HepG2 (cell line): ENCODE results near the gene BAMBI. TPM values are rescaled to one million over a fixed set of nuclear protein-coding genes. Genes with fewer than 3 reads are reported as not detected.

Source experiments
- ATAC-seq: fragments of 200-7000 bp; cut with Tn5 transposase; 3 replicates; pipeline ENCODE4 v1.9.1; 2020; ENCODE audit warnings: mild to moderate bottlenecking, moderate library complexity
- BruUV-seq: library from RNA; stranded (reverse); fragments of 400-500 nt; replicated peaks from 2 replicates; lab custom pipeline; 2021; lab: Mats Ljungman, UMichigan
- CTCF ChIA-PET: fragments of 300-600 bp; formaldehyde crosslinking; extraction: SDS; loops from one replicate; lab custom pipeline; 2021; ENCODE audit warnings: low total read pairs, inconsistent platforms, low intra/inter-chr PET ratio; lab: Yijun Ruan, JAX
- POLR2A ChIA-PET: fragments of 350-600 bp; sonication (Branson Sonifier 250); formaldehyde crosslinking; loops from one replicate; lab custom pipeline; 2020; ENCODE audit warnings: antibody characterized with exemption, inconsistent platforms; lab: Yijun Ruan, JAX
- DNase-seq: peaks from one replicate; pipeline ENCODE4 v3.0.0-alpha.2; 2015; ENCODE audit warnings: low spot score
- FAIRE-seq: peaks from 3 replicates; lab custom pipeline; 2011; peaks lifted over from hg19 to GRCh38; lab: Jason Lieb, UNC
- H2AFZ ChIP-seq: one replicate; pipeline ENCODE4 v1.6.1; 2011; ENCODE audit warnings: low read length, inconsistent platforms
- H3K27ac ChIP-seq: fragments of 300-600 bp; 3 replicates; pipeline ENCODE4 v1.8.0; 2011; ENCODE audit warnings: mixed run types, mild to moderate bottlenecking, mixed read lengths, low read length, inconsistent platforms; ENCODE audit not compliant: insufficient read depth; ENCODE audit errors: extremely low read length
- H3K27me3 ChIP-seq, 2 experiments: fragments of 200-600 bp in 1 of 2; 2 replicates in 1 of 2; 3 replicates in 1 of 2; pipeline versions ENCODE4 v1.6.0 to v1.8.0; 2011; ENCODE audit warnings: low read length in 2 of 2, mild to moderate bottlenecking in 2 of 2, moderate library complexity in 2 of 2, inconsistent platforms in 1 of 2; ENCODE audit not compliant: insufficient read depth in 2 of 2, control insufficient read depth in 1 of 2
- H3K36me3 ChIP-seq, 2 experiments: fragments of 200-600 bp in 1 of 2; replicated peaks in 1 of 2; 2 replicates in 1 of 2; 3 replicates in 1 of 2; pipeline versions ENCODE4 v1.5.1 to v1.8.0; 2011; ENCODE audit warnings: low read length in 2 of 2, inconsistent platforms in 1 of 2; ENCODE audit not compliant: insufficient read depth in 2 of 2, control insufficient read depth in 1 of 2
- H3K4me1 ChIP-seq: 2 replicates; pipeline ENCODE4 v1.5.1; 2012; ENCODE audit warnings: low read length, inconsistent platforms; ENCODE audit not compliant: insufficient read depth
- H3K4me2 ChIP-seq: 2 replicates; pipeline ENCODE4 v1.6.0; 2011; ENCODE audit warnings: low read depth, low read length, inconsistent platforms
- H3K4me3 ChIP-seq, 3 experiments: fragments of 200-600 bp in 1 of 3; sonication (generic), shearing (Covaris generic) in 1 of 3; replicated peaks in 1 of 3; 2 replicates each; pipeline ENCODE4 v1.5.1; 2011 to 2016; ENCODE audit warnings: low read length in 3 of 3, inconsistent platforms in 2 of 3, low read depth in 2 of 3, mild to moderate bottlenecking in 2 of 3, control low read depth in 1 of 3, mixed read lengths in 1 of 3; ENCODE audit not compliant: insufficient read depth in 1 of 3
- H3K79me2 ChIP-seq: one replicate; pipeline ENCODE4 v1.6.1; 2011; ENCODE audit warnings: low read length, inconsistent platforms; ENCODE audit not compliant: insufficient read depth
- H3K9ac ChIP-seq: 2 replicates; pipeline ENCODE4 v1.6.0; 2011; ENCODE audit warnings: mild to moderate bottlenecking, low read depth, low read length, inconsistent platforms; ENCODE audit not compliant: insufficient read depth
- H3K9me3 ChIP-seq: 2 replicates; pipeline ENCODE4 v1.5.1; 2012; ENCODE audit warnings: mild to moderate bottlenecking, low read length
- H4K20me1 ChIP-seq: 2 replicates; pipeline ENCODE4 v1.6.0; 2011; ENCODE audit warnings: inconsistent platforms, mild to moderate bottlenecking, low read length, moderate library complexity; ENCODE audit not compliant: insufficient read depth
- AGO1 ChIP-seq: fragments of 200-400 bp; formaldehyde crosslinking; IDR thresholded peaks from 2 replicates; pipeline ENCODE4 v1.6.1; 2017; ENCODE audit warnings: mild to moderate bottlenecking, low read depth, low read length, moderate library complexity; ENCODE audit not compliant: poor library complexity, severe bottlenecking
- AGO2 ChIP-seq: fragments of 200-400 bp; formaldehyde crosslinking; optimal IDR thresholded peaks from 2 replicates; pipeline ENCODE3; 2017; ENCODE audit warnings: mild to moderate bottlenecking, low read depth, low read length, moderate library complexity
- MAFF ChIP-seq: IDR thresholded peaks from 2 replicates; pipeline ENCODE4 v1.6.1; 2011; ENCODE audit warnings: low read depth, low read length, improper control_type of control experiment
- MAFG ChIP-seq: sonication (generic); formaldehyde crosslinking; IDR thresholded peaks from 2 replicates; pipeline ENCODE4 v1.5.1; 2020; ENCODE audit warnings: mild to moderate bottlenecking, missing genetic modification reagents
- MAFK ChIP-seq, 2 experiments: IDR thresholded peaks in 1 of 2; conservative IDR thresholded peaks in 1 of 2; 2 replicates each; pipeline ENCODE4 v1.6.1; 2011; ENCODE audit warnings: improper control_type of control experiment in 2 of 2, low read length in 2 of 2
- PAF1 ChIP-seq: IDR thresholded peaks from 2 replicates; pipeline ENCODE4 v1.6.1; 2016; ENCODE audit warnings: missing genetic modification reagents, missing compliant biosample characterization
- POLR2G ChIP-seq: fragments of 200-400 bp; formaldehyde crosslinking; IDR thresholded peaks from 2 replicates; pipeline ENCODE4 v1.6.1; 2018; ENCODE audit warnings: mild to moderate bottlenecking, low read depth, low read length, moderate library complexity
- RBFOX2 ChIP-seq: fragments of 200-400 bp; formaldehyde crosslinking; IDR thresholded peaks from 2 replicates; pipeline ENCODE4 v1.6.1; 2017; ENCODE audit warnings: low read depth, mild to moderate bottlenecking, low read length
- WGBS: methylation state at CpG from one replicate; pipeline ENCODE4 v1.1.6; 2017; ENCODE audit warnings: low lambda C conversion rate; 5-methylcytosine and 5-hydroxymethylcytosine counted together
- in situ Hi-C: cut with HindIII; loops from 2 replicates; pipeline ENCODE4 v1.10.0; 2017; ENCODE audit warnings: low pct_unique_long_range_greater_than_20kb; ENCODE audit not compliant: extremely low pct_ligation_motif_present
- intact Hi-C: fragments of 100-400 bp; cut with micrococcal nuclease; formaldehyde crosslinking; loops from one replicate; pipeline ENCODE4 v1.10.0; 2022; ENCODE audit not compliant: unreplicated experiment
- polyA plus RNA-seq, 8 experiments: library from polyadenylated mRNA; depleted of rRNA in 3 of 8; stranded (reverse) in 7 of 8; unstranded in 1 of 8; fragments of >200 nt; fragmentation: Illumina TruSeq in 4 of 8; extraction: Trizol in 4 of 8; gene quantifications; 2 replicates each; pipeline versions ENCODE4 v1.2.1 to v1.2.3, GENCODE V29; 2011 to 2016; ENCODE audit warnings: low read depth in 4 of 8, missing spikeins in 1 of 8, mixed read lengths in 1 of 8; ENCODE audit not compliant: insufficient read depth in 1 of 8
- total RNA-seq, 5 experiments: library from RNA; depleted of rRNA; stranded (reverse); fragments of >200 nt; fragmentation: Illumina TruSeq; extraction: Trizol; gene quantifications; 2 replicates each; pipeline ENCODE4 v1.2.3, GENCODE V29; 2016; ENCODE audit warnings: low read depth in 1 of 5
- TF ChIP-seq, protein P1 (sequence below): sonication (generic); formaldehyde crosslinking; IDR thresholded peaks from 2 replicates; pipeline ENCODE4 v1.4.0; 2020; ENCODE audit warnings: missing genetic modification reagents, borderline replicate concordance
- TF ChIP-seq, protein P2 (sequence below), 2 experiments: sonication (generic) in 1 of 2; formaldehyde crosslinking in 1 of 2; IDR thresholded peaks; 2 replicates each; pipeline versions ENCODE4 v1.4.0 to v1.6.1; 2018 to 2020; ENCODE audit warnings: missing genetic modification reagents in 2 of 2, borderline replicate concordance in 1 of 2, low read depth in 1 of 2, mild to moderate bottlenecking in 1 of 2, missing biosample characterization in 1 of 2
- TF ChIP-seq, protein P3 (sequence below): sonication (generic); formaldehyde crosslinking; IDR thresholded peaks from 2 replicates; pipeline ENCODE4 v1.5.0; 2020; ENCODE audit warnings: mild to moderate bottlenecking, missing genetic modification reagents
- TF ChIP-seq, protein P4 (sequence below): sonication (generic); formaldehyde crosslinking; IDR thresholded peaks from 2 replicates; pipeline ENCODE4 v1.4.0; 2020; ENCODE audit warnings: missing genetic modification reagents

The BAMBI gene
- total and polyA plus RNA-seq, 2 of the 13 experiments (the other 11 are each of a cell fraction or from before 2014, with no cell fraction given): 12.0 to 23.6 TPM

DNA sequence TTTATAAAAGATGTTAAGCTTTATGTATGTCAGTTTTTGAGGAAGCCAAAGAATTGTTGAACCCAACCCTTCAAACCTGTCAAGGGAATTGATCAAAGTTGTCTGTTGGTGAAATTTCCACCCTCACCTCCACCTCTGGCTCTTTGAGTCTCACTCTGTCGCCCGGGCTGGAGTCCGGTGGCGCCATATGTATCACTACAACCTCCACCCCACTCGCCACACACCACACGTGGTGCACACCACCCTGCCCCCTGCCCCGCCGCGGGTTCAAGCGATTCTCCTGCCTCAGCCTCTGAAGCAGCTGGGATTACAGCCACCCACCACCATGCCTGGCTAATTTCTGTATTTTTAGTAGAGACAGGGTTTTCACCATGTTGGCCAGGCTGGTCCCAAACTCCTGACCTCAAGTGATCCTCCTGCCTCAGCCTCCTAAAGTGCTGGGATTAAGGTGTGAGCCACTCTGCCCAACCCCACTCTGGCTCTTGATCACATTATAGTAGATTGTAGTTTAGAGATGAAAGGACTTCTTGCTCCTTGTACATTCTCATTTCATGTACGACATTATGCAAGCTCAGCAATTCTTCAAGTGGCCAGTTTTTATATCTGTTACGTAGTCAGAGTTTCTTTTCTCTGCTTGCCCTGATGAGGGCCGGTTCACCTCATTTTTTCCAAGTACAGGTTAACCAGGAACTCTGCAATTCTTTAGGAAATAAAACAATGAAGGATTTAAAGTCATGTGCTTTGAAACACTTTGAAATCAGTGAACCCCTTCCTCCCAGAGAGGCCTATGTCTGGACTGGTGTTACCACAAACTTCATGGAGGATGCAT lies 7.0 kb downstream of the BAMBI start:
- no peak overlapping the region for H3K4me3 ChIP-seq
- peaks cover 30% of the 10 kb centered on the region for H3K4me1 ChIP-seq
- no peak overlapping the region for H3K9ac ChIP-seq
- ChIA-PET POLR2A (no interaction called here), CTCF (no interaction called here)
- FAIRE-seq (no peak), ATAC-seq (no peak), DNase-seq (no peak)
- WGBS: 99% methylated on average over 13 of the region's 13 CpGs
- TF ChIP-seq, protein P1, sequence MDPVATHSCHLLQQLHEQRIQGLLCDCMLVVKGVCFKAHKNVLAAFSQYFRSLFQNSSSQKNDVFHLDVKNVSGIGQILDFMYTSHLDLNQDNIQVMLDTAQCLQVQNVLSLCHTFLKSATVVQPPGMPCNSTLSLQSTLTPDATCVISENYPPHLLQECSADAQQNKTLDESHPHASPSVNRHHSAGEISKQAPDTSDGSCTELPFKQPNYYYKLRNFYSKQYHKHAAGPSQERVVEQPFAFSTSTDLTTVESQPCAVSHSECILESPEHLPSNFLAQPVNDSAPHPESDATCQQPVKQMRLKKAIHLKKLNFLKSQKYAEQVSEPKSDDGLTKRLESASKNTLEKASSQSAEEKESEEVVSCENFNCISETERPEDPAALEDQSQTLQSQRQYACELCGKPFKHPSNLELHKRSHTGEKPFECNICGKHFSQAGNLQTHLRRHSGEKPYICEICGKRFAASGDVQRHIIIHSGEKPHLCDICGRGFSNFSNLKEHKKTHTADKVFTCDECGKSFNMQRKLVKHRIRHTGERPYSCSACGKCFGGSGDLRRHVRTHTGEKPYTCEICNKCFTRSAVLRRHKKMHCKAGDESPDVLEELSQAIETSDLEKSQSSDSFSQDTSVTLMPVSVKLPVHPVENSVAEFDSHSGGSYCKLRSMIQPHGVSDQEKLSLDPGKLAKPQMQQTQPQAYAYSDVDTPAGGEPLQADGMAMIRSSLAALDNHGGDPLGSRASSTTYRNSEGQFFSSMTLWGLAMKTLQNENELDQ (CRISPR knock-in tag): no peak
- TF ChIP-seq PAF1: 0 out of 2 replicates have a peak, but pooled peaks have one; percentile 55
- peak; percentile 99 for TF ChIP-seq MAFK (conservative IDR thresholded peaks at IDR 0.05 in 1 of 2, IDR thresholded peaks at IDR 0.05 in 1 of 2; ENCODE audit: low read length in 2 of 2)
- TF ChIP-seq MAFF: peak; percentile 99
- TF ChIP-seq, protein P2, sequence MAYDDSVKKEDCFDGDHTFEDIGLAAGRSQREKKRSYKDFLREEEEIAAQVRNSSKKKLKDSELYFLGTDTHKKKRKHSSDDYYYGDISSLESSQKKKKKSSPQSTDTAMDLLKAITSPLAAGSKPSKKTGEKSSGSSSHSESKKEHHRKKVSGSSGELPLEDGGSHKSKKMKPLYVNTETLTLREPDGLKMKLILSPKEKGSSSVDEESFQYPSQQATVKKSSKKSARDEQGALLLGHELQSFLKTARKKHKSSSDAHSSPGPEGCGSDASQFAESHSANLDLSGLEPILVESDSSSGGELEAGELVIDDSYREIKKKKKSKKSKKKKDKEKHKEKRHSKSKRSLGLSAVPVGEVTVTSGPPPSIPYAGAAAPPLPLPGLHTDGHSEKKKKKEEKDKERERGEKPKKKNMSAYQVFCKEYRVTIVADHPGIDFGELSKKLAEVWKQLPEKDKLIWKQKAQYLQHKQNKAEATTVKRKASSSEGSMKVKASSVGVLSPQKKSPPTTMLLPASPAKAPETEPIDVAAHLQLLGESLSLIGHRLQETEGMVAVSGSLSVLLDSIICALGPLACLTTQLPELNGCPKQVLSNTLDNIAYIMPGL (CRISPR knock-in tag; IDR thresholded peaks at IDR 0.05; ENCODE audit: borderline replicate concordance in 1 of 2, low read depth in 1 of 2): no peak
- peak; percentile 58 for TF ChIP-seq RBFOX2
- TF ChIP-seq AGO2: peak; percentile 86
- TF ChIP-seq, protein P3, sequence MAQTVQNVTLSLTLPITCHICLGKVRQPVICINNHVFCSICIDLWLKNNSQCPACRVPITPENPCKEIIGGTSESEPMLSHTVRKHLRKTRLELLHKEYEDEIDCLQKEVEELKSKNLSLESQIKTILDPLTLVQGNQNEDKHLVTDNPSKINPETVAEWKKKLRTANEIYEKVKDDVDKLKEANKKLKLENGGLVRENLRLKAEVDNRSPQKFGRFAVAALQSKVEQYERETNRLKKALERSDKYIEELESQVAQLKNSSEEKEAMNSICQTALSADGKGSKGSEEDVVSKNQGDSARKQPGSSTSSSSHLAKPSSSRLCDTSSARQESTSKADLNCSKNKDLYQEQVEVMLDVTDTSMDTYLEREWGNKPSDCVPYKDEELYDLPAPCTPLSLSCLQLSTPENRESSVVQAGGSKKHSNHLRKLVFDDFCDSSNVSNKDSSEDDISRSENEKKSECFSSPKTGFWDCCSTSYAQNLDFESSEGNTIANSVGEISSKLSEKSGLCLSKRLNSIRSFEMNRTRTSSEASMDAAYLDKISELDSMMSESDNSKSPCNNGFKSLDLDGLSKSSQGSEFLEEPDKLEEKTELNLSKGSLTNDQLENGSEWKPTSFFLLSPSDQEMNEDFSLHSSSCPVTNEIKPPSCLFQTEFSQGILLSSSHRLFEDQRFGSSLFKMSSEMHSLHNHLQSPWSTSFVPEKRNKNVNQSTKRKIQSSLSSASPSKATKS (CRISPR knock-in tag): no peak
- 0 out of 2 replicates have a peak, but pooled peaks have one; percentile 32 for TF ChIP-seq MAFG
- TF ChIP-seq AGO1: peak; percentile 32
- TF ChIP-seq POLR2G: peak; percentile 45; the same call in 1 of the 2 replicates
- TF ChIP-seq, protein P4, sequence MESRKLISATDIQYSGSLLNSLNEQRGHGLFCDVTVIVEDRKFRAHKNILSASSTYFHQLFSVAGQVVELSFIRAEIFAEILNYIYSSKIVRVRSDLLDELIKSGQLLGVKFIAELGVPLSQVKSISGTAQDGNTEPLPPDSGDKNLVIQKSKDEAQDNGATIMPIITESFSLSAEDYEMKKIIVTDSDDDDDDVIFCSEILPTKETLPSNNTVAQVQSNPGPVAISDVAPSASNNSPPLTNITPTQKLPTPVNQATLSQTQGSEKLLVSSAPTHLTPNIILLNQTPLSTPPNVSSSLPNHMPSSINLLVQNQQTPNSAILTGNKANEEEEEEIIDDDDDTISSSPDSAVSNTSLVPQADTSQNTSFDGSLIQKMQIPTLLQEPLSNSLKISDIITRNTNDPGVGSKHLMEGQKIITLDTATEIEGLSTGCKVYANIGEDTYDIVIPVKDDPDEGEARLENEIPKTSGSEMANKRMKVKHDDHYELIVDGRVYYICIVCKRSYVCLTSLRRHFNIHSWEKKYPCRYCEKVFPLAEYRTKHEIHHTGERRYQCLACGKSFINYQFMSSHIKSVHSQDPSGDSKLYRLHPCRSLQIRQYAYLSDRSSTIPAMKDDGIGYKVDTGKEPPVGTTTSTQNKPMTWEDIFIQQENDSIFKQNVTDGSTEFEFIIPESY (CRISPR knock-in tag): peak; percentile 38; the same call in 1 of the 2 replicates
- H3K27ac ChIP-seq: no peak overlapping the region
- H4K20me1 ChIP-seq: peaks cover 40% of the 10 kb centered on the region
- peaks cover 7 to 24% of the 10 kb centered on the region in 2 experiments for H3K36me3 ChIP-seq
- BruUV-seq: no TSS peak
- H3K79me2 ChIP-seq: peaks cover 28% of the 10 kb centered on the region
- H2AFZ ChIP-seq: no peak overlapping the region
- in situ Hi-C loops: no loop called here
- H3K27me3 ChIP-seq: no peaks in the 10 kb centered on the region; a peak in 1 of 5 replicates
- no peak overlapping the region for H3K4me2 ChIP-seq
- H3K9me3 ChIP-seq: no peaks in the 10 kb centered on the region
- intact Hi-C loops: loop anchor here (10.0 kb wide), 1 partner anchor 50 kb away; no protein-coding TSS in a partner anchor
